HG02973 (cell line): ENCODE results near the gene RNF135.
"Not testable (repeated sequence)": the region's sequence is repeated elsewhere in the genome, so short reads cannot be mapped to it uniquely, and the experiment has no call there.

Experiments used
- ATAC-seq: cut with Tn5 transposase; IDR thresholded peaks from one replicate; pipeline ENCODE4 v1.9.1; 2021; ENCODE audit warnings: moderate library complexity; ENCODE audit not compliant: unreplicated experiment

RNF135 gene

DNA sequence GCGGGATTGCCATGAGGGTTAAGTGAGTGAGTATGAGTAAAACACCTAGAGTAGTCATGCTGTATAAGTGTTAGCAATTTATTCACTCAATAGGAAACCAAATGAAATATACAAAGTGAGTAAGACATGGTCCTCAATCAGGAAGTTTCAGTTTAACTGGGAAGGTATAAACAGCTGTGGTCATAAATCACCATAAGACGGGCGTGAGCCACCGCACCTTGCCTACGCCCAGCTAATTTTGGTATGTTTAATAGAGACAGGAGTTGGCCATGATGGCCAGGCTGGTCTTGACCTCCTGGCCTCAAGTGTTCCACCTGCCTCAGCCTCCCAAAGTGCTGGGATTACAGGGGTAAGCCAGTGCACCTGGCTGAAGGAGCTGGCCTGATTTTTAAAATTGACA, 27.0 kb downstream of the RNF135 start:
- no peak for ATAC-seq

- ATAC-seq = no peak
Observed at GRCh38 chr17:31002047-31002446, 31.2 kb downstream of the RNF135 start.

GRCh38 chr17:31003225-31003866, 32.5 kb downstream of the RNF135 start:
- no peak for ATAC-seq

DNA sequence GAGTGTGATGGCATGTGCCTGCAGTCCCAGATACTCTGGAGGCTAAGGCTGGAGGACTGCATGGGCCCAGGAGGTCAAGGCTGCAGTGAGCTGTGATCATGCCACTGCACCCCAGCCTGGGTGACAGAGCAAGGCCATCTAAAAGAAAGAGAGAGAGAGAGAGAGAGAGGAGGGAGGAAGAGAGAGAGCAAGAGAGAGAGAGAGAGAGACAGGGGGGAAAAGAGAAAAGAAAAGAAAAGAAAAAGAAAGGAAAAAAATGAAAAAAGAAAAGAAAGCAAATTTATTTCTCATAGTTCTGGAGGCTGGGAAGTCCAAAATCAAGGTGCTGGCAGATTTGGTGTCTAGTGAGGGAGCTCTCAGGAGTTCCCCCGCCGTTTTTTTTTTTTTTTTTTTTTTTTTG, 33.3 kb downstream of the RNF135 start:
- no peak for ATAC-seq

DNA sequence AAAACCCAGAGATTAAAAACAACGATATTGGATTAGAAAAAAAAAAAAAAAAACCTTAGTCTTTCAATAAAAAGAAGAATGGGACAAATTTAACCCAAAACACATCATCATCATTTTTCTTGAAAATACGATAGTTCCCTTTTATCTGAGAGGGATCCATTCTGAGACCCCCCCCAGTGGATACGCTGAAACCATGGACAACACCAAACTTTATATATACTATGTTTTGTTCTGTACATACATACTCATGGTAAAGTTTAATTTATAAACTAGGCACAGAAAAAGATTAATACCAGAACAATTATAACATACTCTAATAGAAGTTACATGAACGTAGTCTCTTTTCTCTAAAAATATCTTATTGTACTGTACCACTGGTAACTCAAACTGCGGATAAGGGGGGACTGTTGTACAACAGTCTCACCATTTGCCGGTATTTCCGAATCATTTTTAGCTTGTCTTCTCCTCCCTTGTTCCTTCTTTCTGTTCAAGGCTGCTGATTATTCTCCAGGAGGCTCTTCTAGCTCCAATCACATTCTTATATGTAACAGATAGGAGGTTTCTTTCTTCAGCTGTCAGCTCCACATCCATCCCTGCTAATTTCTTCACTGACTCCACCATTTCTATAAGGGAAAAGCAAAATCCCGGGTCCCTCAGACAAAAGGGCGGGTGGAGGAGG, 37.0 kb downstream of the RNF135 start:
- ATAC-seq = no peak

- ATAC-seq = no peak
Observed at GRCh38 chr17:31008374-31009041, 37.7 kb downstream of the RNF135 start.

GRCh38 chr17:31009042-31009702, 38.3 kb downstream of the RNF135 start:
- not testable (repeated sequence) for ATAC-seq

DNA sequence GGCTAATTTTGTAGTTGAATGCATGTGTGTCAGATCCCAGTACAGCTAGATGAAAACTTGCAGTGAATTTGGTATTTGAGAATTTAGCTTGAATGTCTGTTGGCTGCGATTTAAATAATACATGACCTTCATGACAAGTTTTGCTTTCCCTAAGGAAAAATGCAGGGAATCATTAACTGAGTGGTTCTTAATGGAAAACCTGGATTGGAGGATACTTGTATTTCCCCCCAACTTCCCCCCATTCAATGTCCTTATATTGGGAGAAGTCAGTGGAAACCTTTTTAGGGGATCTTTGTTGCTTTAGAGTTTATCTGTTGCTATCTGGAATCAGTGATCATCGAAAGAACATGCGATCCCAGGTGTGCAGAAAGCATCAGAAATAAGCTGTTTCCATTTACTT, 39.2 kb downstream of the RNF135 start:
- ATAC-seq = not testable (repeated sequence)

DNA sequence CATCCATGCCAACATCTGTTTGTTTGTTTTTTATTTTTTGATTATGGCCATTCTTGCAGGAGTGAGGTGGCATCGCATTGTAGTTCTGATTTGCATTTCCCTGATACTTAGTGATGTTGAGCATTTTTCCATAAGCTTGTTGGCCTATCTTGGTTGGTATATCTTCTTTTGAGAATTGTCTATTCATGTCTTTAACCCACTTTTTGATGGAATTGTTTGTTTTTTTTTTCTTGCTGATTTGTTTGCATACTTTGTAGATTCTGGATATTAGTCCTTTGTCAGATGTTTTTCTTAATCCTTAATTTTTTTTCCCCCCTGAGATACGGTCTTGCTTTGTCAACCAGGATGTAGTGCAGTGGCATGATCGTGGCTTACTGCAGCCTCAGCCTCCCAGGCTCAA, 43.0 kb downstream of the RNF135 start:
- ATAC-seq = no peak

DNA sequence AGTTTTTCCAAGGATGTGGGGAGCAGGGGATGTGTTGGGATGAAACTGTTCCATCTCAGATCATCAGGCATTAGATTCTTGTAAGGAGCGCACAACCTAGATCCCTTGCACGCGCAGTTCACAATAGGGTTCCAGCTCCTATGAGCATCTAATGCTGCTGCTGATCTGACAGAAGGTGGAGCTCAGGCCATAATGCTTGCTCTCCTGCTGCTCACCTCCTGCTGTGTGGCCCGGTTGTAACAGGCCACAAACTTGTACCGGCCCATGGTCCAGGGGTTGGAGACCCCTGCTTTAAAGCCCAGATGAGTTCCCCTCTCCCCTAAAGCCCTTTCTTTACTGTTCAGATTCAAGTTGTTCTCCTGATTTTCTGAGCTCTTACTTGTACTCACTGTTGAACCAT, 44.8 kb downstream of the RNF135 start:
- ATAC-seq = no peak

DNA sequence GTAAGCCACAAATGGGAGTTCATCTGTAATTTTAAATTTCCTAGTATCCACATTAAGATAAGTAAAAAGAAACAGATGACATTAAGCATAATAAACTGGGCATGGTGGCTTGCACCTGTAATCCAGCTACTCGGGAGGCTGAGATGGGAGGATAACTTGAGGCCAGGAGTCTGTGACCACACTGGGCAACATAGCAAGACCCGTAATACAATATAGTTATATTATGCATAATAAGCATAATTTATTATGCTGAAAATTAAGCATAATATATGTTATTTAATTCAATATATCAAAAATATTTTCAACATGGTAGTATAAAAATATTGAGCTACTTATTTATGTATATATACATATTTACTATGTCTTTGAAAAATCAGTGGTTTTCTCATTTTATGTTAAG, 48.2 kb downstream of the RNF135 start:
- no peak for ATAC-seq

DNA sequence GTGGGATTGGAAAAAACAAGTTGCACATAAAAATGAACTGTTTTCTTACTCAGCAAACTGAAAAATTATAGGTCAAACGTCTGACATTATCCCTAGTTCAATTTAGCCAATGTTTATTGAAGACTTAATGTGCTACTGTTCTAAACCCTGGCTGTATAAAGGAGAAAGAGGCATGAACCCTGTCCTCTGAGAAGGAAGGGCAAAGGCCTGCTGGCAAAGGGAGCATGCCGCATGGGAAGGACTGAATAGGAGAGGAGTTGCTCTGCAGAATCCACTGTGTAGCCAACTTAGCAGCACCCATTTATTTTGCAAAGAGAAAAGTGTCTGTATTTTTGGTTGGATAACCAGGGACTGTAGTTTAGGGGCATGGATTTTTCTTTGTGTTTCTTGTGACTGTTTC, 52.3 kb downstream of the RNF135 start:
- ATAC-seq = not testable (repeated sequence)

DNA sequence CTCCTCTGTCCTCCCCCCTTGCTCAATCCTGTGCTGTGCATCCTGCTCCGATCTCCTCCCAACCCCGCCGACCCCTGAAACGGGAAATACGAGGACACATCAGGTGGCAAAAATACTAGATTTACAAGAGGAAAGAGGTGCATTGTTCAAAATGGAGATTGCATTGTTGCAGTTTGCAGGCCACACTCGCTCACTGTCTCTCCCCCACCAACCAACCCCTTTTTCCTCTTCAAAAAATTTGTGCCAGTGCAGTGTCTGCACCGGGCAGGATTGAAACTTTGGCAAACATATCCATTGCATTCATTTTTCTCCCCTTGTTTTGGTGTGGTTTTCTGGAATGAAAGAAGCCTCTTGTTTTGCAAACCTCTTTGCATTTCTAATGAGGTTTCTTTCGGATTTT, 61.0 kb downstream of the RNF135 start:
- ATAC-seq = no peak

DNA sequence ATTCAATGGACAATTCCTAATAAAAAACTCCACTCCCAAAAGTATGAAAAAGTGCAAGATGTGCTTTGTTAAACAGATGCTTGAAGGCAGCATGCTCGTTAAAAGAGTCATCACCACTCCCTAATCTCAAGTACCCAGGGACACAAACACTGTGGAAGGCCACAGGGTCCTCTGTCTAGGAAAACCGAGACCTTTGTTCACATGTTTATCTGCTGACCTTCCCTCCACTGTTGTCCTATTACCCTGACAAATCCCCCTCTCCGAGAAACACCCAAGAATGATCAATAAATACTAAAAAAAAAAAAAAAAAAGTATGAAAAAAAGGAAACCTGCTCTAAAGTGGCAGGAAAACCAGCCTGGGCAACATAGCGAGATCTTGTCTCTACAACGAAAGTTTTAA, 64.8 kb downstream of the RNF135 start:
- ATAC-seq = not testable (repeated sequence)

GRCh38 chr17:31040837-31041236, 70.0 kb downstream of the RNF135 start:
- ATAC-seq = not testable (repeated sequence)

DNA sequence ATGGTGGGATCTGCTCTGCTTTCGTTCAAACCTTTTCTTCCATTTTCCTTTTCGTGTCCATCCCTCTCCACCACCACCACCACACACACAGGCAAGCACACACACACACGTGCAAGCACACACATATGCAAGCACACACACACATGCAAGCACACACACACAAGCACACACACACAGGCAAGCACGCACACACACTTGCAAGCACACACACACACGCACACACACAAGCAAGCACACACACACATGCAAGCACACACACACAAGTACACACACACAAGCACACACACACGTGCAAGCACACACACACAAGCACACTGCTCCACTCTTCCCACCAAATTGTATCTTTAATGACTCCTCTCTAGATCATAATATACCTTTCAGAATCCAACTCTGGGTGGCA, 71.5 kb downstream of the RNF135 start:
- ATAC-seq = not testable (repeated sequence)

DNA sequence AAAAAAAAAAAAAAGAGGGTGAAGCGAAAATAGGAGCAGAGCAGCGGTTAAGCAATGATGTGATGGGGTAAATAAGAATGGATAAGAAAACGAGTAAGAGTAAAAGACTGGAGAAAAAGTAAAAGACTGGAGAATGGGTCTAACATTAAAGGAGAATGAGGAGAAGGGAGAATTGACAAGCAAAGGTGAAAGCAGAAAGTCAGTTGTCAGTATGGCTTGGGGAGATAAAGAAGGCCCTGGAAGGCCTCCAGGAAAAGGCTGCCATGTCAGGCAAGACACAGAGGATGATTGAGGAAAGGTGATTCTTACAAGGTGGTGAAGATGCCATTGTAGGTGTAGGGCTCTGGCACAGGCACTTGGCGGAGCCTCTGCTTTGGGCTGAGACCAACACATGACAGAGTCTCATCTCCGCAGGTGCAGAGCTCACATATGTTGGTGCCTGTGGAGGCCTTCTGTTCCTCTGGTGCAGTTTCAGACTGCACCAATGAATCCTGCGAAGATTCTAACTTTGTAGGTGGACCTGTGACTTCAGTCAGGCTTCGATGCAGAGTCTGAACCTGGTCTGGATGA, 76.1 kb downstream of the RNF135 start:
- ATAC-seq = not testable (repeated sequence)

DNA sequence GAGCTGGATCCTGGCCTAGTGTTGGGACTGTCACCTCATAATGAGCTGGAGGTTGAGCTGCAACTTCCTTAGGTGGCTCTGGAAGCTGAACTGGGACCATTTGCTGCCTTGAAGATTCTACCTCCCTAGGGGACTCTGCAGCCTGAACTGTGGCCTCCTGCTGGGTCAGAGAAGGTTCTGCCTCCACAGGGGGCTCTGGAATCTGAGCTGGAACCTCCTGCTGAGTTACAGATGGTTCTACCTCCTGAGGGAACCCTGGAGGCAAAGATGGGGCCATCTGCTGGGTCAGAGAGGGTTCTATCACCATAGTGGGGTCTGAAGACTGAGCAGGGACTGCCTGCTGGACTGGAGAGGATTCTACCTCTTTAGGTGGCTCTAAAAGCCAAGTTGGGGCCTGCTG, 77.3 kb downstream of the RNF135 start:
- ATAC-seq = no peak

- no peak for ATAC-seq
Observed at GRCh38 chr17:31048780-31049179, 77.9 kb downstream of the RNF135 start.
